ENCODE data around the gene HIRA. TPM values are rescaled to one million over a fixed set of nuclear protein-coding genes. Genes with fewer than 3 reads are reported as not detected.

The HIRA gene
- total and polyA plus RNA-seq, 9 of the 15 experiments (the other 6 are each of a cell fraction or from before 2014, with no cell fraction given): 0.96 to 132 (median 58.4) TPM

GRCh38 chr22:19367763-19368367 lies 63.7 kb downstream of the HIRA start:
- Histone ChIP-seq H4K20me1 (replicated peaks; ENCODE audit: control insufficient read depth, insufficient read depth, low read length) (no peaks in the 10 kb centered on the region), H3K36me3 (ENCODE audit: control insufficient read depth, insufficient read depth, low read length) (peaks cover 95% of the 10 kb centered on the region), H3K9me1 (ENCODE audit: control insufficient read depth, insufficient read depth, low read length) (no peaks in the 10 kb centered on the region), H3K4me2 (ENCODE audit: insufficient read depth, low read length) (no peak overlapping the region), H3K9ac (ENCODE audit: insufficient read depth in 1 of 2, low read depth in 2 of 2, low read length in 2 of 2) (no peak overlapping the region), H3K4me3 (no peak overlapping the region), H3K4me1 (replicated peaks in 1 of 2; ENCODE audit: control insufficient read depth in 2 of 2, insufficient read depth in 2 of 2, low read length in 2 of 2) (no peaks in the 10 kb centered on the region), H3K79me2 (ENCODE audit: control insufficient read depth, insufficient read depth, low read length) (no peaks in the 10 kb centered on the region), H3K9me3 (replicated peaks; ENCODE audit: control insufficient read depth, insufficient read depth, low read depth, low read length) (no peaks in the 10 kb centered on the region), H3K27ac (ENCODE audit: extremely low read depth, low read depth, low read length) (no peak overlapping the region), H2AFZ (ENCODE audit: low read depth, low read length) (no peak overlapping the region), H3K27me3 (ENCODE audit: control insufficient read depth in 2 of 2, insufficient read depth in 2 of 2, low read length in 2 of 2) (no peaks in the 10 kb centered on the region)
- intact Hi-C loops (cut with micrococcal nuclease) (loop anchor here (5.0 kb wide), 1 partner anchor 151 kb away; no protein-coding TSS in a partner anchor), in situ Hi-C loops (cut with MboI) (no loop called here)
- FAIRE-seq: no peak
- ChIA-PET POLR2A (interaction anchor here (0.6 to 1.4 kb wide), 14 partner anchors 8 to 193 kb away, joined by 3 to 8 read pairs (median 4); partner anchors contain the start of gene HIRA), CTCF (ENCODE audit: low intra/inter-chr PET ratio) (no interaction called here)
- DNase-seq (ENCODE audit: extremely low read depth in 1 of 4, low spot score in 3 of 4): no peak
- ATAC-seq: no peak
- WGBS (ENCODE audit: insufficient coverage, low coverage, missing lambda C conversion rate): 96% methylated on average over 3 of the region's 3 CpGs
- BruUV-seq (replicated peaks): no TSS peak
- TF ChIP-seq POLR2AphosphoS5 (IDR thresholded peaks at IDR 0.05; ENCODE audit: control insufficient read depth, insufficient read depth, low read depth, low read length) (no peak; the same call in 1 of the 2 replicates), NBN (IDR thresholded peaks at IDR 0.05; ENCODE audit: low read depth) (no peak), PRDM10 (IDR thresholded peaks at IDR 0.05; ENCODE audit: partially characterized antibody) (no peak), POLR2B (IDR thresholded peaks at IDR 0.05; ENCODE audit: low read depth, partially characterized antibody) (no peak), ZBTB8A (IDR thresholded peaks at IDR 0.05; ENCODE audit: partially characterized antibody) (no peak), RBFOX2 (IDR thresholded peaks at IDR 0.05; ENCODE audit: low read depth, low read length) (no peak), BRF2 (IDR thresholded peaks at IDR 0.05; ENCODE audit: borderline replicate concordance, insufficient read depth, insufficient read length) (no peak), ILF3 (IDR thresholded peaks at IDR 0.05; ENCODE audit: borderline replicate concordance) (0 out of 2 replicates have a peak, but pooled peaks have one; percentile 46), LARP7 (IDR thresholded peaks at IDR 0.05) (no peak), ZC3H11A (IDR thresholded peaks at IDR 0.05; ENCODE audit: low read depth, low read length) (no peak), ZBTB33 (CRISPR knock-in tag; IDR thresholded peaks at IDR 0.05) (no peak), FOS (IDR thresholded peaks at IDR 0.05; ENCODE audit: extremely low read depth, insufficient read length) (no peak), ZNF347 (CRISPR knock-in tag; IDR thresholded peaks at IDR 0.05; ENCODE audit: low read depth) (no peak), EP400 (IDR thresholded peaks at IDR 0.05) (no peak), EZH2 (IDR thresholded peaks at IDR 0.05; ENCODE audit: borderline replicate concordance, low read depth, low read length) (no peak), PHF8 (IDR thresholded peaks at IDR 0.05; ENCODE audit: borderline replicate concordance, low read length) (no peak)
